Measurements from ENCODE around the gene ATG9A.

Gene ATG9A

GRCh38 chr2:219249203-219249980 lies 20.0 kb upstream of the ATG9A start:
- H3K9me3 ChIP-seq (ENCODE audit: control insufficient read depth, insufficient read depth, low read length): no peaks in the 10 kb centered on the region
- peaks cover 64% of the 10 kb centered on the region for H3K36me3 ChIP-seq (ENCODE audit: control insufficient read depth, low read length)
- peaks cover 18% of the 10 kb centered on the region for H3F3A ChIP-seq (ENCODE audit: control insufficient read depth, insufficient read depth)
- peak overlapping the region; percentile 74 for H3K4me3 ChIP-seq (ENCODE audit: low read length)
- peak overlapping the region; percentile 97 for H3K4me2 ChIP-seq (ENCODE audit: low read length)
- H3K9me2 ChIP-seq (replicated peaks; ENCODE audit: control insufficient read depth, low read length): no peaks in the 10 kb centered on the region
- H3K27me3 ChIP-seq (ENCODE audit: control insufficient read depth, low read length): no peaks in the 10 kb centered on the region; the same call in 1 of the 2 replicates
- peaks cover 7% of the 10 kb centered on the region; the same call in 1 of the 2 replicates for H4K20me1 ChIP-seq (ENCODE audit: control insufficient read depth, insufficient read depth, low read depth, low read length)
- TF ChIP-seq EZH2phosphoT487 (IDR thresholded peaks at IDR 0.05; ENCODE audit: borderline replicate concordance, low read length) (no peak), CTCF (IDR thresholded peaks at IDR 0.05; ENCODE audit: low read depth, low read length, poor library complexity, severe bottlenecking) (no peak)
- H3K27ac ChIP-seq (ENCODE audit: low read depth, low read length): peak overlapping the region; percentile 98
- peaks cover 81% of the 10 kb centered on the region for H3K4me1 ChIP-seq (ENCODE audit: control insufficient read depth, low read length)
- peaks cover 75% of the 10 kb centered on the region for H3K79me2 ChIP-seq (ENCODE audit: control insufficient read depth, low read length)

GRCh38 chr2:219248845-219249202 lies 19.4 kb upstream of the ATG9A start:
- Histone ChIP-seq H3K27me3 (ENCODE audit: control insufficient read depth, low read length) (no peaks in the 10 kb centered on the region), H3K36me3 (ENCODE audit: control insufficient read depth, low read length) (peaks cover 64% of the 10 kb centered on the region), H3K79me2 (ENCODE audit: control insufficient read depth, low read length) (peaks cover 75% of the 10 kb centered on the region), H3F3A (ENCODE audit: control insufficient read depth, insufficient read depth) (peaks cover 18% of the 10 kb centered on the region), H3K4me1 (ENCODE audit: control insufficient read depth, low read length) (peaks cover 78% of the 10 kb centered on the region), H4K20me1 (ENCODE audit: control insufficient read depth, insufficient read depth, low read depth, low read length) (peaks cover 7% of the 10 kb centered on the region; the same call in 1 of the 2 replicates), H3K9me3 (ENCODE audit: control insufficient read depth, insufficient read depth, low read length) (no peaks in the 10 kb centered on the region), H3K4me2 (ENCODE audit: low read length) (peak overlapping the region; percentile 97), H3K9me2 (replicated peaks; ENCODE audit: control insufficient read depth, low read length) (no peaks in the 10 kb centered on the region), H3K4me3 (ENCODE audit: low read length) (peak overlapping the region; percentile 74), H3K27ac (ENCODE audit: low read depth, low read length) (peak overlapping the region; percentile 98)
- TF ChIP-seq CTCF (IDR thresholded peaks at IDR 0.05; ENCODE audit: low read depth, low read length, poor library complexity, severe bottlenecking): no peak
- no peak for TF ChIP-seq EZH2phosphoT487 (IDR thresholded peaks at IDR 0.05; ENCODE audit: borderline replicate concordance, low read length)

GRCh38 chr2:219247678-219248642 lies 18.5 kb upstream of the ATG9A start:
- peaks cover 7% of the 10 kb centered on the region; the same call in 1 of the 2 replicates for H4K20me1 ChIP-seq (ENCODE audit: control insufficient read depth, insufficient read depth, low read depth, low read length)
- H3K9me3 ChIP-seq (ENCODE audit: control insufficient read depth, insufficient read depth, low read length): no peaks in the 10 kb centered on the region
- H3K4me2 ChIP-seq (ENCODE audit: low read length): peak overlapping the region; percentile 97
- H3F3A ChIP-seq (ENCODE audit: control insufficient read depth, insufficient read depth): peaks cover 18% of the 10 kb centered on the region
- peaks cover 68% of the 10 kb centered on the region for H3K79me2 ChIP-seq (ENCODE audit: control insufficient read depth, low read length)
- no peaks in the 10 kb centered on the region for H3K9me2 ChIP-seq (replicated peaks; ENCODE audit: control insufficient read depth, low read length)
- peak overlapping the region; percentile 98 for H3K27ac ChIP-seq (ENCODE audit: low read depth, low read length)
- peak overlapping the region; percentile 74 for H3K4me3 ChIP-seq (ENCODE audit: low read length)
- TF ChIP-seq CTCF (IDR thresholded peaks at IDR 0.05; ENCODE audit: low read depth, low read length, poor library complexity, severe bottlenecking) (no peak), EZH2phosphoT487 (IDR thresholded peaks at IDR 0.05; ENCODE audit: borderline replicate concordance, low read length) (no peak)
- H3K27me3 ChIP-seq (ENCODE audit: control insufficient read depth, low read length): no peaks in the 10 kb centered on the region
- peaks cover 78% of the 10 kb centered on the region for H3K4me1 ChIP-seq (ENCODE audit: control insufficient read depth, low read length)
- peaks cover 64% of the 10 kb centered on the region for H3K36me3 ChIP-seq (ENCODE audit: control insufficient read depth, low read length)
